Lower leg skin (tissue), 4 donors: ENCODE data around the gene GAK. TPM values are rescaled to one million over a fixed set of nuclear protein-coding genes. Genes with fewer than 3 reads are reported as not detected.

ENCODE experiments used
- DNase-seq, 2 donors: peaks; one replicate each; pipeline ENCODE4 v3.0.0-alpha.2; 2019; ENCODE audit warnings: low spot score in 2 of 2
- H3K4me3 ChIP-seq: fragments of 200-600 bp; sonication (generic); 2 replicates; pipeline ENCODE4 v1.5.1; 2017; ENCODE audit warnings: mild to moderate bottlenecking, low read depth; ENCODE audit not compliant: poor library complexity, severe bottlenecking
- CTCF ChIP-seq, 3 donors: fragments of 450-650 bp; IDR thresholded peaks; one replicate each; pipeline ENCODE4 v1.5.1; 2016; ENCODE audit warnings: antibody characterized with exemption in 3 of 3, mild to moderate bottlenecking in 3 of 3, moderate library complexity in 2 of 3
- POLR2A ChIP-seq, 2 donors: fragments of 450-650 bp; IDR thresholded peaks; one replicate each; pipeline ENCODE4 v1.6.1; 2016 to 2017; ENCODE audit warnings: antibody characterized with exemption in 2 of 2, mild to moderate bottlenecking in 1 of 2, moderate library complexity in 1 of 2
- WGBS, 2 donors: methylation state at CpG; one replicate each; pipeline ENCODE4 v1.1.5; 2018; 5-methylcytosine and 5-hydroxymethylcytosine counted together
- intact Hi-C: fragments of 100-400 bp; cut with DNase I; formaldehyde crosslinking; loops from one replicate; pipeline ENCODE4 v1.15.0; 2023; ENCODE audit warnings: low total_unique reads
- total RNA-seq, 4 donors: library from RNA; depleted of rRNA; stranded (reverse); fragments of >200 nt; gene quantifications; one replicate each; pipeline ENCODE4 v1.1.0, GENCODE V29; 2016

The GAK gene
- total RNA-seq, 4 donors from 2014 or later, result 94.7 to 154 (median 108) TPM

- DNase-seq, result no peak
- TF ChIP-seq POLR2A (IDR thresholded peaks at IDR 0.05) (no peak), CTCF (IDR thresholded peaks at IDR 0.05) (no peak)
- 91 to 93% methylated on average over 8 of the region's 9 CpGs for WGBS, 2 donors
- H3K4me3 ChIP-seq, result no peak overlapping the region
- intact Hi-C loops, result no loop called here
Measured at GRCh38 chr4:832536-832935, 99.6 kb downstream of the GAK start.

GRCh38 chr4:832108-832507 lies 100.0 kb downstream of the GAK start:
- no peak for DNase-seq
- TF ChIP-seq CTCF (IDR thresholded peaks at IDR 0.05) (no peak), POLR2A (IDR thresholded peaks at IDR 0.05) (no peak)
- no peak overlapping the region for H3K4me3 ChIP-seq
- intact Hi-C loops, result no loop called here
- 80 to 98% methylated on average over 5 to 7 of the region's 7 CpGs for WGBS, 2 donors

- H3K4me3 ChIP-seq, result no peak overlapping the region
- DNase-seq, result no peak
- TF ChIP-seq POLR2A (IDR thresholded peaks at IDR 0.05), result no peak
- no peak for TF ChIP-seq CTCF (IDR thresholded peaks at IDR 0.05)
- WGBS, 2 donors, result 68 to 76% methylated on average over 2 to 3 of the region's 3 CpGs
- intact Hi-C loops, result no loop called here
Measured at GRCh38 chr4:831483-831805, 100.7 kb downstream of the GAK start.

- H3K4me3 ChIP-seq, result no peak overlapping the region
- TF ChIP-seq CTCF (IDR thresholded peaks at IDR 0.05), result no peak
- no peak for TF ChIP-seq POLR2A (IDR thresholded peaks at IDR 0.05)
- intact Hi-C loops, result no loop called here
- WGBS, 2 donors, result 66 to 67% methylated on average over 23 of the region's 23 CpGs
- DNase-seq, result no peak
Measured at GRCh38 chr4:830601-831482, 101.3 kb downstream of the GAK start.

- intact Hi-C loops, result no loop called here
- WGBS, 2 donors, result 52 to 54% methylated on average over 17 to 26 of the region's 26 CpGs
- TF ChIP-seq POLR2A (IDR thresholded peaks at IDR 0.05) (no peak), CTCF (IDR thresholded peaks at IDR 0.05) (no peak)
- DNase-seq, result no peak
- H3K4me3 ChIP-seq, result no peak overlapping the region
Measured at GRCh38 chr4:829761-830600, 102.1 kb downstream of the GAK start.
